Limb (tissue), 2 donors: ENCODE data around the gene CAMK1D.
A peak's percentile ranks its signal among the peaks of the same experiment; 100 is the strongest.

Experiments
- DNase-seq, 2 donors: peaks; one replicate each; pipeline ENCODE4 v3.0.0-alpha.2; 2016; ENCODE audit errors: extremely low spot score in 2 of 2

CAMK1D gene

GRCh38 chr10:12685261-12686058 lies 336.1 kb downstream of the CAMK1D start:
- no peak for DNase-seq

DNA sequence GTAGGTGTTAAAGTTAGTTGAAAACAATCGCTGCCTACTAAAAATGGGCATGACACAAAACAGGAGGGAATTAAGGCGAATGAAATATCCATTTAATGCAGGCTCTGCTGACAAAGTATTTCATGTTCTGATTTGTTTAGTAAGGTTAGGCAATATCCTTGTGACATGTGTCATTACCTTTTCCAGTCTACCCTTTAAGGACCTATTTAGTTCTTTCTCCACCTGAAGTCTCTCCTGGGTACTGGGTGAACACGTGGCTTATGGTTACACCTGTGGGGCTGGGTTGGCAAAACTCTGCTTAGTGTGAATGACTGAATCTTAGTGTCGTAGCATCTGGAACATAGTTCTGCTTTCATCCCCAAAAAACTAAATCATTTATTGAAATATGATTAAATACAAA lies 338.6 kb downstream of the CAMK1D start:
- no peak for DNase-seq

DNA sequence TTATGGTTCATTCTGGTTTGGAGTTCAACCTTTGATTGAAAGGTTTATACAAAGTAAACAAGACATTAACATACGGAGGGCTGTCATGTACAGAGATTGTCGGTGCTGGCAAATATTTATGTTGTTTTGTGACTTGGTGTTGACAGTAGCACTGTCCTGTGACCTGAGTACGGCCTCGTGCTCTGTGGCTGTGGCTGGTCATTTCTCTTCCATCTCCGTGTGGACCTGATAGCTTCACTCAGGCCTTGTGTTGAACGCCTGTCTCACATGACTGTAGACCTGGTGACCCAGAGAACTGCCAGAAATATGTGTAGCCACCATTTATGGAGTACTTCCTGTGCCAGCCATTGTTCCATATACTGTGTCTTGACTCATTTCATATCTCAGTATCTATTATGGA lies 340.5 kb downstream of the CAMK1D start:
- DNase-seq = no peak

- DNase-seq = no peak
These were observed 341.3 kb downstream of the CAMK1D start for GRCh38 chr10:12690525-12691126.

GRCh38 chr10:12691596-12691995 lies 342.2 kb downstream of the CAMK1D start:
- DNase-seq = no peak

- DNase-seq = no peak
These were observed 348.4 kb downstream of the CAMK1D start for GRCh38 chr10:12697764-12698163.

DNA sequence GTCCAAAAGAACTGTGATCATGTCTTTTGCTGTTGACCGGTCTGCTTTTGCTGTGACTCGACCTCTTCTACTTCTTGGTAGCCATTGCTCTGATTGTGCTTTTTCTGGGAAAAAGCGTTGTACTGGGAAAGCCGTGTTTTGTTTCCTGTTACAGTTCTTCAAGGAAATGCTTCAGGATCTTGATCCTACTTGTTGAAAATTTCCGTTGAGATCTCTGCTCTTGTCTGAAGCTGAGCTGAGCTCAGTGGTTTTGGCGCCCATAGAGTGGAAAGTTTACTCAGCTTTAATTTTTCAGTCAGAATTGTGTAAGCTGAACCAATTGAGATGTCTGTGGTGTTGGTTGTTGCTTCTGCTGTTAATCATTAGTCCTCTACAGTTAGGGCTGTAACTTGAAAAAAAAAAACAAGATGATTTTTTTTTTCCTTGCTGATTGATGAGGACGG lies 349.9 kb downstream of the CAMK1D start:
- DNase-seq = no peak

DNA sequence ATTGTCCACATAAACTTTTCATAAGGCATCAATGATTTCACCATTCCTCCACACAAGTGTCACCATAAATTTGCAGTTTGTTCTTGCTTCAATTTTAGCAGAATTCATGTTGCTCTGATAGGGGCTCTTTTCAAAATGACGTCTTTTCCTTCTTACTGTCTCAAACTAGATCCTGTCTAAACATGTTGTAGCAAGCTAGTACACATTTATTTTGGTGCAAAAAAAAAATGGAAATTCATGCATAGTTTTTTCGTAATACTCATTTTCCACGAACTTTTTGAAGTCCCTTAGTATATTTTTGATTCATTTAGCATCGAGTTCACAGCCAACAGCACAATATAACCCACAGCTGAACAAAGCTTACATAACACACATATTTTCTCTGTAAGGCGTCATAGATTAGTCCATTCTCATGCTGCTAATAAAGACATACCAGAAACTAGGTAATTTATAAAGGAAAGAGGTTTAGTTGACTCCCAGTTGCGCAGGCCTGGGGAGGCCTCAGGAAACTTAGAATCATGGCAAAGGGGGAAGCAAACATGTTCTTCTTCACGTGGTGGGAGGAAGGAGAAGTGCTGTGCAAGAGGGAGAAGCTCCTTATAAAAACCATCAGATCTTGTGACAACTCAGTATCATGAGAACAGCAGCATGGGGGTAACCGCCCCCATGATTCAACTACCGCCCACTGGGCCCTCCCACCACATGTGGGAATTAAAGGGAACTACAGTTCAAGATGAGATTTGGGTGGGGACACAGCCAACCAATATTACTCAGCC lies 350.6 kb downstream of the CAMK1D start:
- DNase-seq = no peak

DNA sequence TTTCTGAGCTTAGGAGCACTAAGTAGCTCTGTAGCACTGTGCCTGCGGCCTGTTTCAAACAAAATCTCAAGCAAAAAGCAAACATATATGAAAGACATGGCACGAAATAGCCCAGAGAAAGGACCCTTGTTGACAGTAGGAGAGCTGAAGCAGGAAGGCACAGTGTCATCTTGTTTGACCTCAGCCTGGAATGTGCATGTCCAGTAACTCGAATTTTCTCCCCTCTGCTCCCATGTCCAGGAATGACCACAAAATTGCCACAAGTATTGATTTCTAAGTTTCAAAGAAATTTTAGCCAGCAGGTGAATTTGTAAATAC lies 351.2 kb downstream of the CAMK1D start:
- DNase-seq = no peak

DNA sequence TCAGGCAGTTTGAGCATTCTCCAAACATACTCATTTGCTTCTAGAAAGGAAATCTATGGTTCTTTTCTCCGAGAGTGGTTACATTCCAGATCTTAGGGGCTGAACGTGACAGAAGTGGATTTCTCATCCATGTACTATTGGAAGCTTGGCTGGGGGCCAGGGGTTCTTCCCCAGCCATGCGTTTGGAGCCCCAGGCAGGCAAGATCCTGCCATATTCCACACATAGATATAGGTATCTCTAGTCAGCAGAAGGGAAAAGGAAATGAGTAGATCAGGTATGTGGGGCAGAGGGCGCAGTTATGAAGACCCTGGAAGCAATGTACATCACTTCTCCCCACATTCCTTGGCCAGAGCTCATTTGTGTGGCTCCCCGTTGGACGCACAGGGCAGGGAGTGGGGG lies 352.3 kb downstream of the CAMK1D start:
- peak in 1 of 2 donors; percentile 23 for DNase-seq

DNA sequence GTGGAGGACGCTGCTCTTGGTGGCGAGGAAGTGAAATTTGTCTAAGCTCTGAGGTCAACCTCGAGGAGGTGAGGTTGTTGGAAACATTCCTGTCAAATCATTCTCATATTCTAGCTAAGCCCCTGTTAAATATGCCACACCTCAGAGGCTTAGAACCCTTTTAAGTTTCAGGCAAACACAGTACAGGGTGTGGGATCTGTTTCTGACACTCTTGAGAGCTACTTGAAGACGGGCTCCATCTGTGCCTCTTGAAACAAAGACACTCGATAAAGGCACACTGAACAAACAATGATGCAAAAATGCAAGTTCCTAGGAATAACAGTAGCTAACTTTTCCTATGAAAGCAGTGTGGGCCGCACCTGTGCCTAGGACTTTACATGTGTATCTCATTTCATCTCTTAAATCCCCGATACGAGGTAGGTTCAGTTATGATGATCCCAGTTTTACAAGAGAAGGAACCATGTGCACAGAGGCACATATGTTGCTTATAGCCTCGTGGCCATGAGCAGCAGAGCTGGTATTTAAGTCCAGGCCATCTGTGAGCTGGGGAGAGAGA lies 352.9 kb downstream of the CAMK1D start:
- DNase-seq = no peak

GRCh38 chr10:12703126-12703525 lies 353.8 kb downstream of the CAMK1D start:
- no peak for DNase-seq

GRCh38 chr10:12703813-12704212 lies 354.5 kb downstream of the CAMK1D start:
- DNase-seq = no peak

DNA sequence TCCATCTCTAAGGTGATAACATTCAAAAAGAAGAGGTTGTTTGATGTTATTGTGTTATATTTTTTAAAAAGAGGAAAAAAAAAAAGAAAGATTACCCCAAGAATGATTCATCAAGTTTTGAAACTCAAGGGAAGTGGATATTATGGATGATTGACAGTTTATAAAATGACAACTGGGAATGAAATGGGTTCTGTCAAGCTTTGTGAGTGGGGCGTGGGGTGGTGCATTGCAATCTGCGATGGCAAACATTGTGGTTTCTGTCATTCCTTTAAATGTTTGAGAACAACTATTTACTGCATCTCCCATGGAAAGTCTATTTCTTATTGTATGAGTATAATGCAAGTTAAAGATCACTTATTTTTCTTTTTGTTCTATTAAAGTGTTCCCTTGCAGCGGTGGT lies 355.1 kb downstream of the CAMK1D start:
- no peak for DNase-seq

DNA sequence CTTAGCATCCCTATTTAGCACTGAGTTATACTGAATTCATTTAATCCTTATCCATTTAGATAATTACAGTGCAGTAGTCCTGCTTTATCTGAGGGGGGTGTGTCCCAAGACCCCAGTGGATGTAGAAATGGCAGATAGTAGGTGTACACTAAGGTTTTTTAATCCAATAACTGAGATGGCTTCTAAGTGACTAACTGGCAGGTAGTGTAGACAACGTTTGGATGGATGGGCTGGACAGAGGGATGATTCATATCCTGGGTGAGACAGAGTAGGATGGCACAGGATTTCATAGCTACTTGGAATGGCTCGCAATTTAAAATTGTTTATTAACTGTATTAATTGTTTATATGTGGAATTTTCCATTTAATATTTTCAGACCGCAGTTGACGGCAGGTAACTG lies 356.6 kb downstream of the CAMK1D start:
- DNase-seq = no peak

DNA sequence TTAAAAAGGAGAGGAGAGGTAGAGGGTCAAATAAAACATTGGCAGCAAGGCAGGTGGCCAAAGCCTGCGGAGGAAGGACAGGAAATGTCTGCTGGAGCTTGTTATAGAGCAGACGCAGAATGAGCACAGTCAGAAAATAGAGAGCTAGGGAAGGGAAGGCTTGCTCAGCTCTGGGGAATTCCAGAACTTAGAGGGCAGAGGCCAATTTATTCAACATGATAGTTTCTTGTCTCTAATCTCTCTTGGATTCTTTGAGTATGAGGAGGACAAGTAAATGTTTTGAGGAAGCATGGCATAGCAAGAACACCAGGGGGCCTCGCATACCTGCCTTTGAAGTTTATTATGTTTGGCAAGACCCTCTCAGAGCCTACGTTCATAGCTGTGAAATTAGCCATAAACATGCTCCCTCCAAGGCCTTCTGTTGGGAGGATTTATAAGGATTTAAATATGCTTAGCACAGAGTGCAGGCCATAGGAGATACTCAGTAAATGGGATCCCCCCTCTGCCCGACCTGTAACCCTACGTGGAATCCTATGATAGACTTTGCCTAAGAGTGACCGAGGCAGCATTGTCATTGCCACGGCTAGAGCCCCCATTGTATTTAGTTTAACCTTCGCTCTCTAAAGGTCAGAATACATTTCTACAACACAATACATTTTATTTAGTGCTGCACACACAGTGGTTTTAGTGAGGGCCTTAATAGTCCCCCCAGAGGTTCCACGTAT lies 358.3 kb downstream of the CAMK1D start:
- DNase-seq = peak; percentile 73 to 74

DNA sequence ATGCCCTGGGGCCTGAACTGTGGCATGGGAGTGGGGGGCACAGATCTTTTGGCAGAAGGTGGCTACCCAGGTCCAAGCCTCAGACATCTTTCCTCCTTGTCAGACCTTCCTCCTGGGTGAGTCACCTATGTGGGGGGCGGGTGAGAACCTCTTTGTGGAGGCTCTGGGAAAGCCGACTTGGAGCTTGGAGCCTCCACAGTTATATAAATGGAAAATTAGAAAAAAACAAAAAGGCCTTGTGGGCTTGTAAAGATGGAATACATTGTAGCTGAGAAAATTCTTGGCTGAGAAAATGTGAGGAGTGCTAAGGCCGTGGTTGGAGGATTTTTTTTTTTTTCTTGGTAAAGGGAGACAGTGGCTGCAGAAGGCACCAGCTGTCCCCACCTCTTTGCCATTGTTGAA lies 359.7 kb downstream of the CAMK1D start:
- peak in 1 of 2 donors; percentile 41 for DNase-seq

GRCh38 chr10:12709521-12709963 lies 360.2 kb downstream of the CAMK1D start:
- no peak for DNase-seq

DNA sequence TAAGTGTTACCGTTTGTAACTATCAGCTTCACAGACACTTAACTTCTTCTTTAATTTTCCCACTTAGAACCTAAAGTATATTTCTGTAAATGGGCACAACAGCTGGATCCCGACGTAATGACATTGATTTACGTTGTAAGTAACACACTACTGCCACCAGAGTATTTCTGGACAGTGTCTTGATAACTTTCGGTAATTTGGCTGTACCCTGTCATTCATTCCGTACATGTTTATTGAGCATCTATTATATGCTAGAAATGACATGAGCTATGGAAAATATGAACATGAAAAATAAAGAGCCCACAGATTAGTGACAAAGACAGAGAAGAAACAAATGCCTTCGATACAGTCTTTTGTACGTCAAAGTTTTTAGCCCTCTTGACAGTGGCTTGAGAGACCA lies 360.8 kb downstream of the CAMK1D start:
- no peak for DNase-seq

GRCh38 chr10:12710594-12711349 lies 361.4 kb downstream of the CAMK1D start:
- peak; percentile 82 to 87 for DNase-seq

DNA sequence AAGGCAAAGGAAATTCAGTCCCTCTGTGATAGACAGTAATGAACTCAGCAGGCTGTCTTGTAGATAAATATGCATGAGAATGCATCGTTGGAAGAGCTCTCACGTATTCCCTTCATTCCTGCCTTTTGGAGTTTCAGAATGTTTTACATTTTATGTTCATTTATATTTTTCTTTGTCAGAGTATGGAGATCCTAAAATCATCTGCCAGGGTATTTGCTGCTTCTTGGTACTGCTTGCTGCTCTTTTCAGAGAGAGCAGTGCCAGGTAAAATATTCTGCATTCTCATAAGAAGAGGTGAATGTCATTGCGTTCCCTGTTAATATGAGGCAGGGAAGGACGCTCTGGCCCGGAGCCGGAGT lies 362.0 kb downstream of the CAMK1D start:
- DNase-seq = no peak
